HEK293T (cell line): ENCODE measurements around the gene POMP.

Experiments
- ARNT ChIP-seq: fragments of 450-650 bp; IDR thresholded peaks from 2 replicates; pipeline ENCODE4 v1.6.1; 2017; ENCODE audit warnings: mild to moderate bottlenecking
- BHLHE40 ChIP-seq: fragments of 450-650 bp; IDR thresholded peaks from 2 replicates; pipeline ENCODE4 v1.6.1; 2016; ENCODE audit warnings: mild to moderate bottlenecking, moderate library complexity, borderline replicate concordance
- ELF4 ChIP-seq: fragments of 450-650 bp; IDR thresholded peaks from 2 replicates; pipeline ENCODE4 v1.6.1; 2017; ENCODE audit warnings: antibody characterized with exemption
- FOXA1 ChIP-seq: fragments of 450-650 bp; IDR thresholded peaks from 2 replicates; pipeline ENCODE4 v1.6.1; 2016; ENCODE audit warnings: mild to moderate bottlenecking
- FOXK2 ChIP-seq: fragments of 450-650 bp; IDR thresholded peaks from 2 replicates; pipeline ENCODE4 v1.6.1; 2016; ENCODE audit warnings: mild to moderate bottlenecking
- FOXM1 ChIP-seq: fragments of 450-650 bp; IDR thresholded peaks from 2 replicates; pipeline ENCODE4 v1.6.1; 2017; ENCODE audit warnings: mild to moderate bottlenecking, borderline replicate concordance
- L3MBTL2 ChIP-seq: fragments of 450-650 bp; conservative IDR thresholded peaks from 2 replicates; pipeline ENCODE4 v1.6.1; 2016; ENCODE audit warnings: mild to moderate bottlenecking
- PKNOX1 ChIP-seq: fragments of 450-650 bp; IDR thresholded peaks from 2 replicates; pipeline ENCODE4 v1.6.1; 2016
- SP1 ChIP-seq: fragments of 450-650 bp; IDR thresholded peaks from 2 replicates; pipeline ENCODE4 v1.6.1; 2017
- TARDBP ChIP-seq: fragments of 450-650 bp; IDR thresholded peaks from 2 replicates; pipeline ENCODE4 v1.6.1; 2016

- TF ChIP-seq BHLHE40 (no peak), FOXM1 (no peak), ARNT (no peak), SP1 (no peak), FOXA1 (no peak), FOXK2 (no peak), TARDBP (no peak), L3MBTL2 (no peak), PKNOX1 (no peak), ELF4 (no peak)
These were observed 49.5 kb upstream of the POMP start for GRCh38 chr13:28609381-28609780.
